ENCODE results near the gene LRFN2.

The LRFN2 gene

DNA sequence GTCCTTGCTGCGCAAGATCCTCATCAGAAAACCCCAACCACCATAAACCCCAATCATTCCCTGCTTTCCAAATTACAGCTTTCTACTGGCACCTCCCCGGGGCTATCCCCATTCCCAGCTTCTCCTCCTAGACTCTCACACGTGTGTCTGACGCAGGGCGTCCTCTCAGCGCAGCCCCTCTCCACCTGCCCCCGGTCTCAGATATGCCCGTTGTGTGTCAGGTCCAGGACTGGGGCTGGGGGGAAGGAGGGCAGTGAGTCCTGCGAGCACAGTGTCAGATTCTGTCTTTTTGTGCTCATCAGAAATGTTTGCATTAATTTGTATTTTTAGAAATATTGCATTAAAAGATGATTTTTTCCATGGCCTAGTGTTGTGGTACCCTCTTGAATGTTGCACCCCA, 48.6 kb downstream of the LRFN2 start:
- CTCF ChIA-PET: no interaction called here
- TF ChIP-seq BHLHE40 (IDR thresholded peaks at IDR 0.05; ENCODE audit: borderline replicate concordance) (no peak), ARNT (IDR thresholded peaks at IDR 0.05) (no peak), NFRKB (IDR thresholded peaks at IDR 0.05) (no peak), SUZ12 (IDR thresholded peaks at IDR 0.05) (no peak), CTBP1 (IDR thresholded peaks at IDR 0.05; ENCODE audit: borderline replicate concordance) (no peak), FOXA1 (IDR thresholded peaks at IDR 0.05) (no peak)
- POLR2A ChIA-PET: no interaction called here
- DNase-seq (ENCODE audit: extremely low spot score): no peak

DNA sequence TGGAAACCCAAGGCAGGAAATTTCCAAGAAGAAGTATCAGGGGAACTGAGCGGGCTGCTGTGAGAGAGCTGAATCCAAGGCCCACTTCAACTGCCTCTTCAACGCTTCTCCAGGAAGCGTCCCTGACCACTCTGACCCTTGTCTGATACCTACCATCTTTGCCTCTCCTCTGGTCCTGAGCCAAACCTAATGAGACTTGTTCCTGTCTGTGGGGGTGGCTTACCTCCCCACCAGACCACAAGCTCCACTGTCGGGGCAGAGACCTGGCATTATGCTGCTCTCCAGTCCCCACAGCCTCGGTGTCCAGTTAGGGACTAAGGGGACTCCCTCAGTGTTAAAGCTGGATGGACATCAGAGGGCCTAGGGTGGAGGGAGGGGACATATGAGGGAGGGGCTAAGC, 49.7 kb downstream of the LRFN2 start:
- POLR2A ChIA-PET: interaction anchor here (1.0 kb wide), 1 partner anchor 9 kb away, joined by 3 read pairs; no protein-coding TSS in a partner anchor
- DNase-seq (ENCODE audit: extremely low spot score): no peak
- TF ChIP-seq L3MBTL2 (conservative IDR thresholded peaks at IDR 0.05) (no peak), FOXK2 (IDR thresholded peaks at IDR 0.05) (no peak), ELF4 (IDR thresholded peaks at IDR 0.05) (no peak), CTBP1 (IDR thresholded peaks at IDR 0.05; ENCODE audit: borderline replicate concordance) (no peak), BHLHE40 (IDR thresholded peaks at IDR 0.05; ENCODE audit: borderline replicate concordance) (no peak), FOXM1 (IDR thresholded peaks at IDR 0.05; ENCODE audit: borderline replicate concordance) (no peak), ZNF384 (IDR thresholded peaks at IDR 0.05) (no peak), FOXA1 (IDR thresholded peaks at IDR 0.05) (no peak), HDGF (IDR thresholded peaks at IDR 0.05; ENCODE audit: borderline replicate concordance) (no peak), ARNT (IDR thresholded peaks at IDR 0.05) (no peak), SUZ12 (IDR thresholded peaks at IDR 0.05) (no peak), PKNOX1 (IDR thresholded peaks at IDR 0.05) (no peak), SP1 (IDR thresholded peaks at IDR 0.05) (no peak), NFRKB (IDR thresholded peaks at IDR 0.05) (no peak)
- CTCF ChIA-PET: no interaction called here

DNA sequence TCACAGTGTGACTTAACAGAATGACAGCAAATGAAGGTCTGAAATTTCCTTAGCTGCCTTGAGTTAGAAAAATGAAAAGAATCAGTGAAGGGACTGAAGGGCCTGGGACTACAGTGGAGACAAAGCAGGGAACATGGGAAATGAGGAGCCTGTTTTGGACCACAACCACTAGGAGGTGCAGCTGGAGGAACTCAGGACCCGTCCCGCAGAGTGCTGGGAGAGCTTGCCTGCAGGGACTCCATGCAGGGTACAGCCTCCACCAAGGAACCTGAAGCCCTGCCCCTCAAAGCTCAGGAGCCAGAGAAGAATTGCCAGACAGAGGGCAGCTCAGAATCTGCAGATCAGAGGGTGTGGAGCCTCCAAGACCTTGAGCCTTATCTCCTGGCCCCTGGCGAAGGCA, 50.7 kb downstream of the LRFN2 start:
- DNase-seq (ENCODE audit: extremely low spot score): peak; percentile 56
- POLR2A ChIA-PET: interaction anchor here (1.0 kb wide), 1 partner anchor 10 kb away, joined by 3 read pairs; no protein-coding TSS in a partner anchor

GRCh38 chr6:40535819-40536380, 51.3 kb downstream of the LRFN2 start:
- POLR2A ChIA-PET: no interaction called here
- CTCF ChIA-PET: interaction anchor here (0.7 to 0.8 kb wide), 2 partner anchors 14 kb away, joined by 4 to 5 read pairs; no protein-coding TSS in a partner anchor

More for the DNA sequence above, 50.7 kb downstream of the LRFN2 start:
- TF ChIP-seq FOXK2 (IDR thresholded peaks at IDR 0.05): no peak
- TF ChIP-seq BHLHE40 (IDR thresholded peaks at IDR 0.05; ENCODE audit: borderline replicate concordance): no peak
- no peak for TF ChIP-seq HDGF (IDR thresholded peaks at IDR 0.05; ENCODE audit: borderline replicate concordance)
- no peak for TF ChIP-seq FOXA1 (IDR thresholded peaks at IDR 0.05)
- TF ChIP-seq SUZ12 (IDR thresholded peaks at IDR 0.05): no peak
- no peak for TF ChIP-seq LEF1 (IDR thresholded peaks at IDR 0.05; ENCODE audit: borderline replicate concordance)
- TF ChIP-seq TARDBP (IDR thresholded peaks at IDR 0.05): no peak
- TF ChIP-seq NFRKB (IDR thresholded peaks at IDR 0.05): no peak
- TF ChIP-seq ELF4 (IDR thresholded peaks at IDR 0.05): no peak
- CTCF ChIA-PET: interaction anchor here (0.6 to 0.8 kb wide), 3 partner anchors 14 to 659 kb away, joined by 3 to 5 read pairs (median 4); no protein-coding TSS in a partner anchor

GRCh38 chr6:40535110-40535818, 51.9 kb downstream of the LRFN2 start:
- POLR2A ChIA-PET: no interaction called here
- no peak for DNase-seq (ENCODE audit: extremely low spot score)
- TF ChIP-seq FOXM1 (IDR thresholded peaks at IDR 0.05; ENCODE audit: borderline replicate concordance) (no peak), SUZ12 (IDR thresholded peaks at IDR 0.05) (no peak), NFRKB (IDR thresholded peaks at IDR 0.05) (no peak)
- CTCF ChIA-PET: no interaction called here

More at GRCh38 chr6:40535819-40536380, 51.3 kb downstream of the LRFN2 start:
- no peak for DNase-seq (ENCODE audit: extremely low spot score)
- TF ChIP-seq SUZ12 (IDR thresholded peaks at IDR 0.05): no peak
- TF ChIP-seq FOXM1 (IDR thresholded peaks at IDR 0.05; ENCODE audit: borderline replicate concordance): no peak
- no peak for TF ChIP-seq ELF4 (IDR thresholded peaks at IDR 0.05)
- no peak for TF ChIP-seq SP1 (IDR thresholded peaks at IDR 0.05)
- TF ChIP-seq ZNF384 (IDR thresholded peaks at IDR 0.05): no peak
- no peak for TF ChIP-seq HDGF (IDR thresholded peaks at IDR 0.05; ENCODE audit: borderline replicate concordance)

- DNase-seq (ENCODE audit: extremely low spot score): no peak
- CTCF ChIA-PET: no interaction called here
- POLR2A ChIA-PET: no interaction called here
- TF ChIP-seq NFRKB (IDR thresholded peaks at IDR 0.05): no peak
- no peak for TF ChIP-seq SP1 (IDR thresholded peaks at IDR 0.05)
- no peak for TF ChIP-seq PKNOX1 (IDR thresholded peaks at IDR 0.05)
- no peak for TF ChIP-seq L3MBTL2 (conservative IDR thresholded peaks at IDR 0.05)
- no peak for TF ChIP-seq ARNT (IDR thresholded peaks at IDR 0.05)
- no peak for TF ChIP-seq CTBP1 (IDR thresholded peaks at IDR 0.05; ENCODE audit: borderline replicate concordance)
- no peak for TF ChIP-seq TARDBP (IDR thresholded peaks at IDR 0.05)
- TF ChIP-seq LEF1 (IDR thresholded peaks at IDR 0.05; ENCODE audit: borderline replicate concordance): no peak
Measured at GRCh38 chr6:40532349-40533000, 54.7 kb downstream of the LRFN2 start.

- POLR2A ChIA-PET: no interaction called here
- no peak for DNase-seq (ENCODE audit: extremely low spot score)
- CTCF ChIA-PET: no interaction called here
- TF ChIP-seq SP1 (IDR thresholded peaks at IDR 0.05) (no peak), PKNOX1 (IDR thresholded peaks at IDR 0.05) (no peak), FOXM1 (IDR thresholded peaks at IDR 0.05; ENCODE audit: borderline replicate concordance) (no peak), LEF1 (IDR thresholded peaks at IDR 0.05; ENCODE audit: borderline replicate concordance) (no peak), TARDBP (IDR thresholded peaks at IDR 0.05) (no peak), ELF4 (IDR thresholded peaks at IDR 0.05) (no peak), FOXK2 (IDR thresholded peaks at IDR 0.05) (no peak), BHLHE40 (IDR thresholded peaks at IDR 0.05; ENCODE audit: borderline replicate concordance) (no peak)
Measured at GRCh38 chr6:40529919-40530318, 57.2 kb downstream of the LRFN2 start.
